Rectal smooth muscle tissue (tissue), 1 donor: ENCODE data around the gene GPHN.

ENCODE experiments used
- H3K27ac ChIP-seq: one replicate; pipeline ENCODE4 v1.7.0; 2013; ENCODE audit warnings: low read depth, low read length, inconsistent platforms
- H3K27me3 ChIP-seq: one replicate; pipeline ENCODE4 v1.7.0; 2013; ENCODE audit warnings: low read length; ENCODE audit not compliant: control insufficient read depth, insufficient read depth
- H3K36me3 ChIP-seq: one replicate; pipeline ENCODE4 v1.7.0; 2013; ENCODE audit warnings: low read length; ENCODE audit not compliant: control insufficient read depth, insufficient read depth
- H3K4me1 ChIP-seq: one replicate; pipeline ENCODE4 v1.7.0; 2013; ENCODE audit warnings: low read length; ENCODE audit not compliant: control insufficient read depth, insufficient read depth
- H3K4me3 ChIP-seq: one replicate; pipeline ENCODE4 v1.7.0; 2013; ENCODE audit warnings: low read length
- H3K9ac ChIP-seq: one replicate; pipeline ENCODE4 v1.7.0; 2013; ENCODE audit warnings: low read length

GPHN gene

DNA sequence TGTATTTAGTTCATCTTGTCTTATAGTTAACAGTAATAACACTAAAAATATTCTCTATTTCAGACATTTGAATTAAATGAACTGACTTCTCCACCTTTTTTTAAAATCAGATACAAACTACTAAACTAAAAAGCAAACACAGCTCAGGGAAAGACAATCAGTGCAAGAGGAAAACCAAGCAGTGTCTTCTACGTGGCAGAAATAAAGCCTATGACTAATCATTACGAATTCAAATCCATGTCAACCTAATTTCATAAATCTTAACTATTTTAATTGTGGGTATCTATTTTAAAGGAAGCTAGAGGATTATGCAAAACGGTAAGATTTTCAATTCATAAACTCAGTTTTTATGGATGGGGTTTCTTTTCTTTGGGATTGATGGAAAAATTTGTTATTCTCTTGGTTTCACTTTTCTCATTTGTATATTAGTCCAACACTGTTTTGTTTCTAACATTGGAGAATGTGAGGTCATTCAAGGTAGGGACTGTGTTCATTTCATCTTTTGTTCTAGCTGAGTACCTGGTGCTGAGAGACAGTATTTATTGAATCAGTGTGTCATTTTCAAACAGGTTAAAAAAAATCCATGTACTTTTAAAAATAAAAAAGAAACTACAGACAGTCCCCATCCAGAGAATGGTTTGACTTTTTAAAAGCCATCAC lies 720.5 kb downstream of the GPHN start:
- no peak overlapping the region for H3K9ac ChIP-seq
- H3K4me1 ChIP-seq, result no peaks in the 10 kb centered on the region
- H3K27ac ChIP-seq, result no peak overlapping the region
- no peak overlapping the region for H3K4me3 ChIP-seq
- no peaks in the 10 kb centered on the region for H3K36me3 ChIP-seq
- no peaks in the 10 kb centered on the region for H3K27me3 ChIP-seq
